ENCODE results near the gene TERT.

DNA sequence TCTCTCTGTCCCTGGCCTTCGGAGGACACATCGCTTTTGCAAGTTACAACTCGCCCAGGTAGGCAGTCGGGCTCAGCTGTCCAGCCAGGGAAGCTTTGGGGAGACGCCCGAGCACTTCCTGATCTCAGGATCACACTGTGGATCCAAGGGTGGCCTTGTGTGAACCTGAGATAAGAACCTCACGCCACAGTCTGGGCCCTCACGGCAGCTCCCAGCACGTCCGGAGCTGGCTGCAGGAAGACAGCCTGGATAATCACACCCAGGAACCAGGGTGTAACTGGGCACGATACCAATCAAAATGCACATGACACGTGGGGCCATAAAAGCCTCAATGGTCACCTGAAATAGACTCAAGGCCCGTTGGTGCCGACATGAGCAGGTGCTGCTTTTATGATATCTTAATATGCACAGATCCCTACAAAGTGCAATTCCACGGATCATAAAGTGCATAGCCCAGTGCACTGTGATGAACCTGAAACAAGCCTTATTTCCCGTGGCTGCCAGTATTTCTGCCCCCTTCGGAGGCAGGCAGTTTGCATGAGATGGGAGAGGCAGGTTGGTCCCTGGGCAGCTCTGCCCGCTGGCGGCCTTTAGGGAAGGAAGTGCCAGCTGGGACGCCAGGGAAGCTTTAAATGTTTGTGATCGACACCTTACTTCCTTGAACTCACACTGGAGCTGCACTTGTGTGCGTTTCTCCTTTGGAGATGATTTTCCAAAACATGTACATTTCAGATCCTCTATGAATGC, 55.2 kb downstream of the TERT start:
- TF ChIP-seq, protein P1, sequence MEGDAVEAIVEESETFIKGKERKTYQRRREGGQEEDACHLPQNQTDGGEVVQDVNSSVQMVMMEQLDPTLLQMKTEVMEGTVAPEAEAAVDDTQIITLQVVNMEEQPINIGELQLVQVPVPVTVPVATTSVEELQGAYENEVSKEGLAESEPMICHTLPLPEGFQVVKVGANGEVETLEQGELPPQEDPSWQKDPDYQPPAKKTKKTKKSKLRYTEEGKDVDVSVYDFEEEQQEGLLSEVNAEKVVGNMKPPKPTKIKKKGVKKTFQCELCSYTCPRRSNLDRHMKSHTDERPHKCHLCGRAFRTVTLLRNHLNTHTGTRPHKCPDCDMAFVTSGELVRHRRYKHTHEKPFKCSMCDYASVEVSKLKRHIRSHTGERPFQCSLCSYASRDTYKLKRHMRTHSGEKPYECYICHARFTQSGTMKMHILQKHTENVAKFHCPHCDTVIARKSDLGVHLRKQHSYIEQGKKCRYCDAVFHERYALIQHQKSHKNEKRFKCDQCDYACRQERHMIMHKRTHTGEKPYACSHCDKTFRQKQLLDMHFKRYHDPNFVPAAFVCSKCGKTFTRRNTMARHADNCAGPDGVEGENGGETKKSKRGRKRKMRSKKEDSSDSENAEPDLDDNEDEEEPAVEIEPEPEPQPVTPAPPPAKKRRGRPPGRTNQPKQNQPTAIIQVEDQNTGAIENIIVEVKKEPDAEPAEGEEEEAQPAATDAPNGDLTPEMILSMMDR (IDR thresholded peaks at IDR 0.05 in 2 of 3, conservative IDR thresholded peaks at IDR 0.05 in 1 of 3; ENCODE audit: control insufficient read depth in 2 of 3, extremely low read depth in 1 of 3, insufficient read depth in 1 of 3, low read depth in 3 of 3, low read length in 3 of 3): no peak
- TF ChIP-seq DPF2 (IDR thresholded peaks at IDR 0.05) (no peak), RAD21 (IDR thresholded peaks at IDR 0.05; ENCODE audit: insufficient read depth, low read depth, low read length) (no peak), TAF1 (IDR thresholded peaks at IDR 0.05; ENCODE audit: borderline replicate concordance, low read depth, low read length) (no peak), TCF12 (IDR thresholded peaks at IDR 0.05; ENCODE audit: low read depth, low read length) (no peak), EGR1 (IDR thresholded peaks at IDR 0.05; ENCODE audit: borderline replicate concordance in 1 of 2, low read depth in 2 of 2, low read length in 2 of 2) (no peak), ESRRA (IDR thresholded peaks at IDR 0.05; ENCODE audit: low read length) (no peak), CHD4 (IDR thresholded peaks at IDR 0.05) (no peak), POLR2A (IDR thresholded peaks at IDR 0.05; ENCODE audit: low read depth, low read length) (no peak), EP300 (IDR thresholded peaks at IDR 0.05; ENCODE audit: borderline replicate concordance in 1 of 2, control insufficient read depth in 1 of 2, low read depth in 2 of 2, low read length in 2 of 2) (no peak), MEF2A (IDR thresholded peaks at IDR 0.05; ENCODE audit: insufficient read depth, low read depth, low read length) (no peak), RB1 (IDR thresholded peaks at IDR 0.05; ENCODE audit: borderline replicate concordance) (no peak), CHD2 (IDR thresholded peaks at IDR 0.05; ENCODE audit: borderline replicate concordance, low read depth, low read length) (no peak)
- TF ChIP-seq, protein P2, sequence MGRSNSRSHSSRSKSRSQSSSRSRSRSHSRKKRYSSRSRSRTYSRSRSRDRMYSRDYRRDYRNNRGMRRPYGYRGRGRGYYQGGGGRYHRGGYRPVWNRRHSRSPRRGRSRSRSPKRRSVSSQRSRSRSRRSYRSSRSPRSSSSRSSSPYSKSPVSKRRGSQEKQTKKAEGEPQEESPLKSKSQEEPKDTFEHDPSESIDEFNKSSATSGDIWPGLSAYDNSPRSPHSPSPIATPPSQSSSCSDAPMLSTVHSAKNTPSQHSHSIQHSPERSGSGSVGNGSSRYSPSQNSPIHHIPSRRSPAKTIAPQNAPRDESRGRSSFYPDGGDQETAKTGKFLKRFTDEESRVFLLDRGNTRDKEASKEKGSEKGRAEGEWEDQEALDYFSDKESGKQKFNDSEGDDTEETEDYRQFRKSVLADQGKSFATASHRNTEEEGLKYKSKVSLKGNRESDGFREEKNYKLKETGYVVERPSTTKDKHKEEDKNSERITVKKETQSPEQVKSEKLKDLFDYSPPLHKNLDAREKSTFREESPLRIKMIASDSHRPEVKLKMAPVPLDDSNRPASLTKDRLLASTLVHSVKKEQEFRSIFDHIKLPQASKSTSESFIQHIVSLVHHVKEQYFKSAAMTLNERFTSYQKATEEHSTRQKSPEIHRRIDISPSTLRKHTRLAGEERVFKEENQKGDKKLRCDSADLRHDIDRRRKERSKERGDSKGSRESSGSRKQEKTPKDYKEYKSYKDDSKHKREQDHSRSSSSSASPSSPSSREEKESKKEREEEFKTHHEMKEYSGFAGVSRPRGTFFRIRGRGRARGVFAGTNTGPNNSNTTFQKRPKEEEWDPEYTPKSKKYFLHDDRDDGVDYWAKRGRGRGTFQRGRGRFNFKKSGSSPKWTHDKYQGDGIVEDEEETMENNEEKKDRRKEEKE (IDR thresholded peaks at IDR 0.05): no peak
